ENCODE measurements around the gene BRD7. TPM values are rescaled to one million over a fixed set of nuclear protein-coding genes. Genes with fewer than 3 reads are reported as not detected.

BRD7 gene
- total and polyA plus RNA-seq, 3 donors from 2014 or later: 79.2 to 110 (median 96.0) TPM

DNA sequence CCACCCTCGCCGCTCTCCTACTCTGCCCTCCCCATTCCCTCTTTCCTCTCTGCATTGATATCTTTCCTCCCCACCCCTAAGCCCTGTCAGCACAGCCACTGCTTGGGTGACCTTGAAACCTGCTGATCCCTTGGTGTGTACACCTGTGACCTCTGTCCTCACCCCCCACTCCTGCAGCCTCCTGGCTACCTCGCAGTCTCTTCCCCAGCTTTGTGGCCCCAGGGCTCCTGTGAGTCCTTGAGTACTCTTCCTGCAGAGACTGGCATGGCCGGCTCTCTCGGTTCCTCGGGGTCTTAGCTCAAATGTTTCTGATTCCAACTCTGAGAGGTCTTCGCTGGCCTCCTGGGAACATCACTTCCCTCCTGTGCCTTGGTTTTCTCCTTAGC lies 70.7 kb downstream of the BRD7 start:
- TF ChIP-seq POLR2A (IDR thresholded peaks at IDR 0.05): no peak
- TF ChIP-seq, protein P1, sequence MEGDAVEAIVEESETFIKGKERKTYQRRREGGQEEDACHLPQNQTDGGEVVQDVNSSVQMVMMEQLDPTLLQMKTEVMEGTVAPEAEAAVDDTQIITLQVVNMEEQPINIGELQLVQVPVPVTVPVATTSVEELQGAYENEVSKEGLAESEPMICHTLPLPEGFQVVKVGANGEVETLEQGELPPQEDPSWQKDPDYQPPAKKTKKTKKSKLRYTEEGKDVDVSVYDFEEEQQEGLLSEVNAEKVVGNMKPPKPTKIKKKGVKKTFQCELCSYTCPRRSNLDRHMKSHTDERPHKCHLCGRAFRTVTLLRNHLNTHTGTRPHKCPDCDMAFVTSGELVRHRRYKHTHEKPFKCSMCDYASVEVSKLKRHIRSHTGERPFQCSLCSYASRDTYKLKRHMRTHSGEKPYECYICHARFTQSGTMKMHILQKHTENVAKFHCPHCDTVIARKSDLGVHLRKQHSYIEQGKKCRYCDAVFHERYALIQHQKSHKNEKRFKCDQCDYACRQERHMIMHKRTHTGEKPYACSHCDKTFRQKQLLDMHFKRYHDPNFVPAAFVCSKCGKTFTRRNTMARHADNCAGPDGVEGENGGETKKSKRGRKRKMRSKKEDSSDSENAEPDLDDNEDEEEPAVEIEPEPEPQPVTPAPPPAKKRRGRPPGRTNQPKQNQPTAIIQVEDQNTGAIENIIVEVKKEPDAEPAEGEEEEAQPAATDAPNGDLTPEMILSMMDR (IDR thresholded peaks at IDR 0.05): no peak
- H3K4me1 ChIP-seq: no peaks in the 10 kb centered on the region
- H3K27me3 ChIP-seq: no peaks in the 10 kb centered on the region
- H3K4me3 ChIP-seq: no peak overlapping the region
- no peak for DNase-seq
- WGBS, 2 donors: 89 to 93% methylated on average over 7 of the region's 7 CpGs
- H3K9me3 ChIP-seq: no peaks in the 10 kb centered on the region
- H3K36me3 ChIP-seq (ENCODE audit: low read depth, missing control alignments): no peaks in the 10 kb centered on the region
- intact Hi-C loops (cut with DNase I; ENCODE audit: low total_unique reads): no loop called here
- H3K27ac ChIP-seq: no peak overlapping the region

DNA sequence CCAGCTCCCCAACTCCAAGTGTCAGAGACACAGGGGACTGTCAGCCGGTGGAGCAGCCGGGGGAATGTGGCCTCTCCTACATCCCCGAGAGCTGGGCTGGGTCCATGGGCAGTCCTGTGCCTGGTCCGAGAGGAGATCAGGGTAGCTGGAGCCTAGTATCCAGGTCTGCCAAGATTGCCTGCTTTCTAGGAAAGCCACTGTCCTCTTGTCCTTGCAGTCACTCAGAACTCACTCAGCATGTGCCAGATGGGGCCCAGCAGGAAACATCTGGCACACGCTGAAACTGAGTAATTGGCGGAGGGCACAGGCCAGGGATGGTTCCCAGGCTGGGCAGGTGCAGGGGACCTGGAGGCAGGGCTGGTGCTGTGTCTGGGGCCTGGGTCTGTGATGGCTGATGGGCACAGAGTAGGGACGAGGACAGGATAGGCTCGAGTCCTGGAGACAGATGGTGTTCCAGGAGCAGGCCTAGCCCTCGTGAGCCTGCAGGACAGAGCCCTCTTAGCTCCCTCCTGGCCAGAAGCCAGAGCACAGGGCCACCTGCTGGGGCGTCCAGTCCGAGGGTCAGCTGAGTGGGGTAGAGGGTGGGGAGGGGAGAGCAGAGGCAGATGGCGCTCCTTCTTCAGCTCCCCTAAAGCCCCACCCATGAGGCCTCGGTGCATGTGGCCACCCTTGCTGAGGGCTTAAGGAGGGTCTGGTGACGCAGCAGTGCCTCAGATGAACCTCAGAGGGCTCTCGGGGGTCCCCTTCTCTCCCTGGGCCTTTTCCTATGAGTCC lies 71.3 kb downstream of the BRD7 start:
- no peaks in the 10 kb centered on the region for H3K9me3 ChIP-seq
- H3K27ac ChIP-seq: no peak overlapping the region
- H3K27me3 ChIP-seq: no peaks in the 10 kb centered on the region
- 80 to 81% methylated on average over 10 to 15 of the region's 15 CpGs for WGBS, 2 donors
- no peak overlapping the region for H3K4me3 ChIP-seq
- no peaks in the 10 kb centered on the region for H3K36me3 ChIP-seq (ENCODE audit: low read depth, missing control alignments)
- no peaks in the 10 kb centered on the region for H3K4me1 ChIP-seq
- TF ChIP-seq, protein P1 (IDR thresholded peaks at IDR 0.05): no peak
- TF ChIP-seq POLR2A (IDR thresholded peaks at IDR 0.05): no peak
- intact Hi-C loops (cut with DNase I; ENCODE audit: low total_unique reads): no loop called here
- no peak for DNase-seq

DNA sequence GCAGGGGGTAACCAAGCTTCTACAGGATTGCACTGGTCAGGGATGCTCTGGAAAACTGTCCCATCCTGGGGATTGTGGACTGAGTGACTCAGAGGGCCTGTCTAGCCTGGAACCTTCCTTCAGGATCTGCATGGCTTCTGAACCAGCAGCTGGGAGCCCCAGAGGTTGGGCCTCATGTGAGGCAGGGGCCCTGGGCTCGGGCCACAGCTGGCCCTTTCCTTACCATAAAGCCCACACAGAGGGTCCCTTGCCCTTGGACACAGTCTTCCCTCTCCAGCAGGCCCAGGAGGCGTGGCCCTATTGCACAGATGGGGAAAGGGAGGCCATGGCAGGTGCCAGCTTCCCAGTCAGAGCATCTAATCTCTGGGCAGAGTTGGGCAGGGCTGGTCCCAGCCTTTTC lies 72.0 kb downstream of the BRD7 start:
- no peaks in the 10 kb centered on the region for H3K36me3 ChIP-seq (ENCODE audit: low read depth, missing control alignments)
- no peak overlapping the region for H3K4me3 ChIP-seq
- WGBS, 2 donors: 86 to 97% methylated on average over 1 to 2 of the region's 2 CpGs
- TF ChIP-seq, protein P1 (IDR thresholded peaks at IDR 0.05): no peak
- TF ChIP-seq POLR2A (IDR thresholded peaks at IDR 0.05): no peak
- H3K27ac ChIP-seq: no peak overlapping the region
- no peak for DNase-seq
- H3K4me1 ChIP-seq: no peaks in the 10 kb centered on the region
- H3K9me3 ChIP-seq: no peaks in the 10 kb centered on the region
- intact Hi-C loops (cut with DNase I; ENCODE audit: low total_unique reads): no loop called here
- H3K27me3 ChIP-seq: no peaks in the 10 kb centered on the region

DNA sequence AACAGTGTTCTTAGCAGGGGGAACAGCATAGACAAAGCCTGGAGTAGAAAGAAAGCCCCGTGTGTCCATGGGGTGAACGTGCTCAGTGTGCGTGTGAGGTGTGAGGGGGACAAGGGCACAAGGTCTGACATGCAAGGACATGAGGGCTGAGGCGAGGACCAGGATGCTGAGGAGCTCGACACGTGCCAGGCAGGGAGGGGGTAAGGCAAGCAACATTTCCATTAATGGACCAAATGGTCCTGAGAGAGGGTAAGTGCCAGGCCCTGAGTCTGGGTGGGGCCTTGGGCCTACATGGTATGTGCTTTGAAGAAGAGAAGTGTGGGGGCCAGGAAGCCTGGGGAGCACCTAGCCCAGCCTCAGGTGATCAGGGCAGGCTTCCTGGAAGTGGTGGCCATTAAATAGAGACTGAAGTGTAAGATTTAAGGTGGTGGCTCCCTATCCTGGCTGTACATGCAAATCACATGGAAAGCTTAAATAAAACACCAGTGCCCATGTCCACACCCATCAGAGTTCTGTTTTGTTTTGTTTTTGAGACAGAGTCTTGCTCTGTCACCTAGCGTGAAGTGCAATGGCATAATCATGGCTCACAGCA lies 73.2 kb downstream of the BRD7 start:
- no peak for DNase-seq
- H3K27me3 ChIP-seq: no peaks in the 10 kb centered on the region
- H3K9me3 ChIP-seq: no peaks in the 10 kb centered on the region
- 91 to 93% methylated on average over 7 of the region's 7 CpGs for WGBS, 2 donors
- H3K4me3 ChIP-seq: no peak overlapping the region
- intact Hi-C loops (cut with DNase I; ENCODE audit: low total_unique reads): no loop called here
- H3K27ac ChIP-seq: no peak overlapping the region
- TF ChIP-seq POLR2A (IDR thresholded peaks at IDR 0.05): no peak
- TF ChIP-seq, protein P1 (IDR thresholded peaks at IDR 0.05): no peak
- no peaks in the 10 kb centered on the region for H3K4me1 ChIP-seq
- H3K36me3 ChIP-seq (ENCODE audit: low read depth, missing control alignments): no peaks in the 10 kb centered on the region

Measured in testis (tissue), 3 donors.